Measurements from ENCODE around the gene C19orf47. TPM values are rescaled to one million over a fixed set of nuclear protein-coding genes. Genes with fewer than 3 reads are reported as not detected.

The C19orf47 gene
- total RNA-seq, 1 donor from 2014 or later: 17.4 TPM

DNA sequence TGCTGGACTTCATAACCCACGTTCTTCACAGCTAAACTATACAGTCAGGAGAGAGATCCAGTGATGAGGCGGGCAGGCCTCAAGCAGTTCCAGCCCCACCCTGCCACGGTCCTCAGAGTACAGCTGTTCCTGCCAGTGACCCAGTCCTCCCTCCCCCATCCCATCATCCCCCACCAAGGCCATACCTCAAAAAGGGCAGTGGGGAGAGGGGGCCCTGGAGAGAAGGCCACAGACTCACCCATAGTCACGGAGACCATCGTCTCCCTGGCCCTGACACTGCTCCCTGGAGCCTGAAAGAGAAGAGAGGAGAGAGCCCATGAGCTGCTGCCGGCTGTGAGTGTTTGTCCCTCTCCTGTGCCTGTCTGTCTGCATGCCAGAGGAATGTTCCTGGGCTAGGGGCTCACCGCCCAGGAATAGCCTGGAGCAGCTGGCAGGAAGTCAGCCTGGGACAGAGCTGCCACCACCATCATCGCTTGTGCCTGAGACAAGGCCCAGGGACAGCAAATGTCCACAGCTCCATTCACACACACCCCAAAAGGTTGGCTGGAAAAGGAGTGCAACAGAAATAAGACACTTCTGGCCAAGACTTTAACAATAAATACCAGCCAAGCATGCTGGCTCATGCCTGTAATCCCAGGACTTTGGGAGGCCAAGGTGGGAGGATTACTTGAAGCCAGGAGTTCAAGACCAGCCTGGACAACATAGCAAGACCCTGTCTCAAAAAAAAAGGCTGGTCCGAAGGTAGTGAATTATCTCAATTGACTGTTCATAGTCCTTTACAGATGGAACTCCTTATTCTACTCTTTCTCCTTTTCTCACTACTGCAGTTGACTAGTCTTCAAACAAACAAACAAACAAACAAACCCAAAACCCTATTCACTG lies 6.4 kb downstream of the C19orf47 start:
- H3K4me1 ChIP-seq: peaks cover 4% of the 10 kb centered on the region
- H3K9me3 ChIP-seq: no peaks in the 10 kb centered on the region
- intact Hi-C loops (cut with DNase I): no loop called here
- TF ChIP-seq, protein P1, sequence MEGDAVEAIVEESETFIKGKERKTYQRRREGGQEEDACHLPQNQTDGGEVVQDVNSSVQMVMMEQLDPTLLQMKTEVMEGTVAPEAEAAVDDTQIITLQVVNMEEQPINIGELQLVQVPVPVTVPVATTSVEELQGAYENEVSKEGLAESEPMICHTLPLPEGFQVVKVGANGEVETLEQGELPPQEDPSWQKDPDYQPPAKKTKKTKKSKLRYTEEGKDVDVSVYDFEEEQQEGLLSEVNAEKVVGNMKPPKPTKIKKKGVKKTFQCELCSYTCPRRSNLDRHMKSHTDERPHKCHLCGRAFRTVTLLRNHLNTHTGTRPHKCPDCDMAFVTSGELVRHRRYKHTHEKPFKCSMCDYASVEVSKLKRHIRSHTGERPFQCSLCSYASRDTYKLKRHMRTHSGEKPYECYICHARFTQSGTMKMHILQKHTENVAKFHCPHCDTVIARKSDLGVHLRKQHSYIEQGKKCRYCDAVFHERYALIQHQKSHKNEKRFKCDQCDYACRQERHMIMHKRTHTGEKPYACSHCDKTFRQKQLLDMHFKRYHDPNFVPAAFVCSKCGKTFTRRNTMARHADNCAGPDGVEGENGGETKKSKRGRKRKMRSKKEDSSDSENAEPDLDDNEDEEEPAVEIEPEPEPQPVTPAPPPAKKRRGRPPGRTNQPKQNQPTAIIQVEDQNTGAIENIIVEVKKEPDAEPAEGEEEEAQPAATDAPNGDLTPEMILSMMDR (IDR thresholded peaks at IDR 0.05): no peak
- TF ChIP-seq POLR2A (IDR thresholded peaks at IDR 0.05) (no peak), POLR2AphosphoS5 (IDR thresholded peaks at IDR 0.05; ENCODE audit: insufficient read depth in 1 of 2, low read depth in 1 of 2) (no peak)
- no peak overlapping the region for H3K4me3 ChIP-seq
- no peak for DNase-seq (ENCODE audit: extremely low spot score in 2 of 2)
- peaks cover 0 to 10% of the 10 kb centered on the region in 2 donors for H3K36me3 ChIP-seq
- H3K27me3 ChIP-seq: no peaks in the 10 kb centered on the region
- H3K27ac ChIP-seq: no peak overlapping the region

DNA sequence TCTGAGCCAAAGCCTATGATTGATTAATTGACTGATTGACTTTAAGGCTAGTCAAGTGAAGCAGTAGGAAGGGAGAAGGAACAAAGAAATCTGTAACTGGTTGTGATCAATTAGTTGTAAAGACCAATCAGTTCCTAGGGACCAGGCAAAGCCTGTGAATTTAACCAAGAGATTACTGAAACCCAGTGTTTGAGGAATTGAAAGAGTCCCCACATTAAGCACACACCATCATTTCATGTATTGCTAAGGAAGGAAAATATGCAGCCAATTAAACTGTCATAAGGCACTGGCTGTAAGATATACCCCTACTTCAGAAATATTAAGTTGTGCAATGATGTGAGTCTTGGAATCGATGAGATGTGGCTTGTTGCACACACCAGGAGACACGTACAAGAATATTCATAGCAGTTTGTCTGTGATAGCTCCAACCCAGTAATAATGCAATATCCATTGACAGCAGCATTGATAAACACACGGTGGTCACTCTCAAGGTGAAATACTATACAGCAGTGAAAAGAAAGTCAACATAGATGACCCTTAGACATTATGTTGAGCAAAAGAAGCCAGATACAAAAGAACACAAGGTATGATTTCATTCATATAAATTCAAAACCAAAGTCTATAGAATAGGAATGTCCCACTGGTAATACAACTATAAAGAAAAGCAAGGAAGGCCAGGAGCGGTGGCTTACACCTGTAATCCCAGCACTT lies 9.0 kb downstream of the C19orf47 start:
- no peak overlapping the region for H3K4me3 ChIP-seq
- no peaks in the 10 kb centered on the region for H3K4me1 ChIP-seq
- H3K27ac ChIP-seq: no peak overlapping the region
- intact Hi-C loops (cut with DNase I): no loop called here
- no peak for DNase-seq (ENCODE audit: extremely low spot score in 2 of 2)
- TF ChIP-seq POLR2AphosphoS5 (IDR thresholded peaks at IDR 0.05; ENCODE audit: insufficient read depth in 1 of 2, low read depth in 1 of 2) (no peak), POLR2A (IDR thresholded peaks at IDR 0.05) (no peak)
- TF ChIP-seq, protein P1 (IDR thresholded peaks at IDR 0.05): no peak
- H3K9me3 ChIP-seq: no peaks in the 10 kb centered on the region
- peaks cover 0 to 30% of the 10 kb centered on the region in 2 donors for H3K36me3 ChIP-seq
- H3K27me3 ChIP-seq: no peaks in the 10 kb centered on the region

GRCh38 chr19:40337594-40337993 lies 10.6 kb downstream of the C19orf47 start:
- intact Hi-C loops (cut with DNase I): no loop called here
- peaks cover 0 to 42% of the 10 kb centered on the region in 2 donors for H3K36me3 ChIP-seq

DNA sequence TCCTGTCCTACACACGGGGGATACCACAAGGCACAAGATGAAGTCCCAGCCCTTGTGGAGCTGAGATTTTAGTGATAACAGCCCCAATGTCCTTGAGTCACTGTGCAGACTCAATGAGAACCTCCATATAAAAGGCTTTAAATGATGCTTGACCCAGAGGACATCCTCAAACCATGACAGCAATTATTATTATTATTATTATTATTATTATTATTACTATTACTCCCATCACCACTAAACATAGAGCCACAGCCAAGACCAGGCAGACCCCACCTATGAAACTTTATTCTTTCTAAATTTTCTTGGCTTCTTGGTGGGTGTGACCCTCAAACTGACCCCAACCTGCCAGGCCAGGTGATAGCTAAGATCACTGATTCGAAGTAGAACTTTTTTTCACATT lies 11.1 kb downstream of the C19orf47 start:
- no peak for DNase-seq (ENCODE audit: extremely low spot score in 2 of 2)
- Histone ChIP-seq H3K4me3 (no peak overlapping the region), H3K9me3 (no peaks in the 10 kb centered on the region), H3K27ac (no peak overlapping the region), H3K4me1 (no peaks in the 10 kb centered on the region), H3K27me3 (no peaks in the 10 kb centered on the region), H3K36me3 (peaks cover 0 to 47% of the 10 kb centered on the region in 2 donors)
- TF ChIP-seq POLR2AphosphoS5 (IDR thresholded peaks at IDR 0.05; ENCODE audit: insufficient read depth in 1 of 2, low read depth in 1 of 2): no peak
- TF ChIP-seq, protein P1 (IDR thresholded peaks at IDR 0.05): no peak
- TF ChIP-seq POLR2A (IDR thresholded peaks at IDR 0.05): no peak
- intact Hi-C loops (cut with DNase I): no loop called here

More at GRCh38 chr19:40337594-40337993, 10.6 kb downstream of the C19orf47 start:
- no peaks in the 10 kb centered on the region for H3K4me1 ChIP-seq
- no peak overlapping the region for H3K4me3 ChIP-seq
- TF ChIP-seq POLR2A (IDR thresholded peaks at IDR 0.05): no peak
- TF ChIP-seq, protein P1 (IDR thresholded peaks at IDR 0.05): no peak
- TF ChIP-seq POLR2AphosphoS5 (IDR thresholded peaks at IDR 0.05; ENCODE audit: insufficient read depth in 1 of 2, low read depth in 1 of 2): no peak
- no peak overlapping the region for H3K27ac ChIP-seq
- H3K9me3 ChIP-seq: no peaks in the 10 kb centered on the region
- no peaks in the 10 kb centered on the region for H3K27me3 ChIP-seq
- DNase-seq (ENCODE audit: extremely low spot score in 2 of 2): no peak

Data from vagina (tissue), 2 donors.